SIG-M5 treated with dmso at 0.1 percent for 504 hours (cell line): Measurements from ENCODE around the gene MSI2.

ENCODE experiments used
- DNase-seq: peaks from one replicate; lab custom pipeline; 2025; ENCODE audit not compliant: unreplicated experiment; lab: John Stamatoyannopoulos, UW

Gene MSI2

DNA sequence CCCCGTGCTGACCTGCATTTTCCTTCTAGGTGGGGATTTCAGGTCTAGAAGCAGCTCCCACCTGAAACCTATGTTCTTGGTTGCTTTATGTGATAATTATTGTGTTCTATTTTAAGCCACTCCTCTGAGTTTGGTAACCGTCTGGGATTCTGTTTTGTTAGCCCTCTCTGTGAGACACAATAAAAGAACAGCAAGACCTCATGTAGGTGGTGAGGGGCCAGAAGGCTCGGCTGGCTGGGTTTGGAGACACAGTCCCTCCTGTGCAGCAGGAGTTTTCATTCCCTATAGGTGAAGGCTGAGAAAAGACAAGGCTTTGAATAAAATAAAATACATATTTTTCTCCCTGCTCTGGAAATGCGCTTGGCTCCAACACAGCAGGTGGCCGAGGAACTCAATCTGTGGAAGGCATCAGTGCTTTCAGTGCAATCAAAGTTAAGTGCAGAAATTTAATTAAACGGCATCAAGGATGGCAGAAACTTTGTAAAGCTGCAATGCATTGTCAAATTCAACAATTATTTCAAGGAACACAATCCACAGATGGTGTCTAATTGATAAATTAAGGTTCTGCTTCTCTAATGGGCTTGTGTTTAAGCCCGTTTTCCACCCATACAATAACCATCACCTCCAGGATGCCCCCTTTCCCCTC is 107.8 kb downstream of the MSI2 start:
- no peak for DNase-seq

GRCh38 chr17:57365420-57365819 is 109.1 kb downstream of the MSI2 start:
- DNase-seq: no peak

GRCh38 chr17:57366177-57366557 is 109.8 kb downstream of the MSI2 start:
- no peak for DNase-seq

DNA sequence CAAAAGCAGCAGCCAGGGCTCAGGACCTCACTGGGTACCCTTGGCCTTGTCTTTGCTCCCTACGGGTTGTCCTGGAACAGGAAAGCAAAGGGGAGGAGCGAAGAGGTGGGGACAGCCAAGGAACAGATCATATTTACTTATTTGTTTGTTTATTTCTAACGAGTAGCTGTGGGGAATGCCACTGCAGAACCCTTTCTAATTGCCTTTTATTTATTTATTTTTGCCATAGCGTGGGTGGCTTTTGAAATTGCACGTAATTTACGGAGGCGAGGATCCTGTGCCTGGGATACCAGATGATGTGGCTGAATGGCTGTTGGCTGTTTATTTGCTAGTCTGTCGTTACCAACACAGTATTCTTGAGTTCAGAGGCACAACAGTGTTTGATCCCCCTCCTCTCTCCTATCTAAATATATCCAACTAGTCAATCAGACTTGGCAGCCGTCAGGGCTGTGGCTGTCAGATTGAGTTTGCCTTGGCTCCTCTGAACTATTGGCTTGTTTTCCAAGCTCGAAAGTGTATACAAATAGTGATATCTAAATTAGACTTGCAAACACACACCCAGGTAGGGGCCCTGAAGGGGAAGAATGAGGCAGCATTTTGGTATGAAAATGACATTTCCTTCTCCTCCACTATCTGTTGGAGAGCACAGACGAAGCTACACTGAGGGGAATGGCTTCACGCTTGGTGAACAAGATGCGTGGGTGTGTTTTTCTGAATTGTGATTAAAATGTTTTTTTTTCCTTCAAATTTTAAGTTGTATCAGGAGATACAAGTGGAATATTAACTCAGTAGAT is 110.4 kb downstream of the MSI2 start:
- no peak for DNase-seq

DNA sequence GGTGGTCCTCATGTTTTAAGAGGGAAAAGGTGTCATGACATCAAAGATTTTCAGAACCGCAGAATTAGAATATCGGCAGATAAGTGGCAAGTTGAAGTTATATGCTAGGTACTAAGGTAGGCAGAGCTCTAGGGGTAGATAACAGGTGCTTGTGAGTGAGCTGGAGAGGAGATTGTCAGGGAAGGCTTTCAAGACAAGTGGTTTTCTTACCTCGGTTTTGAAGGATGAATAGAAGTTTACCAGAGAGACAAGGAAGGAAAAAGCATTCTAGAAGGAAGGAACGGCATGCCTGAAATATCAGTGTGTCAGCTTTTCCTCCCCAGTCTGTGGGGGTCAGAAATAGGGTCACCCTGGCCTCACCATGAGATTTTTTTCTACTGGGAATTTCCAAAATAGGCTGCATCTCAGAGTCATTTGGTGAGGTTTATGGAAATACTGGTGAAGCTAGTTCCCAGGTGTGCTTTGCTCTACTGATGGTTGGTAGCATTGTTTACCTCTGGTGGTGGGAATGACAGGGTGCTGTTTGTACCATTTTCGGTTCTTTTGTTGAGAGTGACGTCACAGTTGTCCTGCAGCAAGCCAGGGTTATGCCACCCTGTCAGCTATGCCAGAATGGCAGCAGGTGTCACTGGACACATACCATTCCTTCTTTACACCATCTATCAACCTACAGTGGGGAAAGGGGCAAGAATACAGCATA is 112.5 kb downstream of the MSI2 start:
- no peak for DNase-seq

DNA sequence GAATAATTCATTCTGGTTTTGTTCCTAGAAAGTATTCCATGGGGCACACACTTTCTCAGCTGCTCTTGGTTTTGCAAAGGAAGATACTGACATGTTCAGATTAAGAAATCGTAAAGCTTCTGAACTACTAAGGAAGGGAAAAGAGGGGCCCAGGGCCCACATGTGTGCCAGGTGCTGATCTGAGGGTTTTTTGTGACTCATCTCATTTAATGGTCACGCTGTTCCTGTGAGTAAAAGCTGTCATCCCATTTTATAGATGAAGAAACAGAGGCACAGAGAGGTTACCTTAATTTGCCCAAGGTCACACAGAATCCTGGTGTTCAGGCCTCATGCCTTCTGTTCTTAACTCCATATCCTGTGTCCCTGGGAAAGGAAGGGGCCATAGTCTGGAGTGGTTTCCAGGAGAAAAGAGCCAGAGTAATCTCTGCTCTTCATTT is 113.2 kb downstream of the MSI2 start:
- DNase-seq: no peak

DNA sequence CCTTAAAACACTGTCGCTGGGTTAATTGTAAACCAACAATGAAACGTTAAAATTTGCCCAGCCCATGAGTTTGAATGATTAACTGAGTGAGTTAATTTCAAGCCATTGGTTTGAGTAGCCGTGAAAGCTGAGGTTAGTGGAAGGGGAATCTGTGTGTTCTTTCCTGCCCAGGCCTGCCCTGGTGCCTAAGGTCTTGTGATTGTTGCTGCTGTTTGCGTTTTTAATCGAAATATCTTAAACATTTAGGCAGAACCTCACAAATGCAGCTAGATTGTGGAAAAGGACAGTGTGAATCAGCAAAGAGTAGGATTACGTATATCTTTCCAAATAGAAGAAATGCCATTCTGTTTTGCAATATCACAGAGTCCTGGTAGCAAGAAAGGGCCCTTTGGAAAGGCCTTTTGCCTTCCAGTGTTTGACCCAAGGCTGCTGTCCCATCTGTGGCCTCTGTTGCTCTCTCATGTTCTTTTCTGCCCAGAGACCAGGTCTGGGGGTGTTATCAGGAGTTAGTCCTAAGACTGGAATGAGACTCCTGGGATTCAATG is 113.8 kb downstream of the MSI2 start:
- peak; percentile 34 for DNase-seq

DNA sequence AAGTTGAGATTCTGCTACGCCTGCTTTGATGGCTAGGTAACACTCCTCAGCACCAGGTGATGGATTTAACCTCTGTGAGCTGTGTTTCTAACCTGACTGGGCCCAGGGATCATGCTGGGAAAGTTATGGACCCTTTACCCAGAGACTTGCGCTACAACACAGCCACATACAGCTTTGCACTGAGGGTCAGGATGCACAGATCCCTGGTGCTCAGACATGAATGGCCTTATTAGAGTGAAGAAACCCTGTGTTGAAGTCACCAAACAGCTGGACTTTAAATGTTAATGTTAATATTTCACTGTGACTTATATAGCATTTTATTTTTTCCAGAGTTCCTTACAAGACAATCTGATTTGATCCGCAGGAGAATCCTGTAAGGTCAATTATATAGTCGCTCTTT is 114.3 kb downstream of the MSI2 start:
- DNase-seq: no peak

DNA sequence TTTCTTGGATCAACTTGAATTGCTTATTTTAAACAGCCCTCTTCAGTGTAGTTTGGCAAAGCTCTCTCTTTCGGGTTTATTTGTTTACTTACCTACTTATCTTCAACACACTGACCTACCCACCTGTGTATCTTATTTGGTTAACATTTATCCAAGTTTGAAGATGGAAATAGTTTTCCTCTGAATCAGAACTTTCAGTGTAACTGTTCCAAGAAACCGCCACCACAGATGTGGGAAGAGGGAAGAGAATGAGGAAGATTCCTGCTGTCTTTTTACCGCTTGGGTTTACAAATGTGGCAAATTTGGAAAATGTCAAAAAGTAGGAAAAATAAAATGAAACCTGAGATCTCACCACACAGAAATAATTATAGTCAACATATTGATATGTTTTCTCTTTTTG is 115.8 kb downstream of the MSI2 start:
- DNase-seq: no peak

DNA sequence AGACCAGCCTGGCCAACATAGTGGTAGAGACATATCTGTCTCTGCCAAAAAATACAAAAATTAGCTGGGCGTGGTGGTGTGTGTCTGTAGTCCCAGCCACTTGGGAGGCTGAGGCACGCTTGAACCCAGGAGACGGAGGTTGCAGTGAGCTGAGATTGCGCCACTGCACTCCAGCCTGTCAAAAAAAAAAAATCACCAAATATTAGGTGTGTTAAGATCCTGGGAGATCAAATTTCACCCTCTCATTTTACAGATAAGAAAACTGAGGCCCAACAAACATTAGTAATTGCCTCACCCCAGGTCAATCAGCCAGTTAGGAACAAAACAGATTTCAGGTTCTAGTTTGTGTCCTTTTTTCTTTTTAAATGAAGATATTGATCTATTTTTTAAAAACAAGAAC is 116.7 kb downstream of the MSI2 start:
- DNase-seq: no peak

DNA sequence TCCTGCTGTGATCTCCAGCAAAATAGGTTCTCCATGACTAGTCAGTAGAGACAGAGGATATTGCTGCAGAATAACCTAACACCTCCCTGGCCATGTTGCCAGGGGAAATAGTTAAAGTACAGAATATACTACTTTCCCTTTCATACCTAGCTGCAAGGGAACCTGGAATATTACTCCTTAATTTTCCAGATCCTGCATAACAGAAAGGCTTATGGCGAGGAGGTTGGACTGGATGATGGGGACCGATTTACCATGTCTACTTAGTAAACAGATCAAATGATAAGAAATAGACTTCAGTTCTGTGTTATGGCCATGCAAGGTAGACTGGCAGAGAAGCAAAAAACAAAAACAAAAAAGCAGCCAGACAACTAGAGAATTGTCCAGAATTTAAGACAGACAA is 117.4 kb downstream of the MSI2 start:
- DNase-seq: no peak

- no peak for DNase-seq
These were observed 118.9 kb downstream of the MSI2 start for GRCh38 chr17:57375040-57375769.

GRCh38 chr17:57375770-57376225 is 119.5 kb downstream of the MSI2 start:
- no peak for DNase-seq

DNA sequence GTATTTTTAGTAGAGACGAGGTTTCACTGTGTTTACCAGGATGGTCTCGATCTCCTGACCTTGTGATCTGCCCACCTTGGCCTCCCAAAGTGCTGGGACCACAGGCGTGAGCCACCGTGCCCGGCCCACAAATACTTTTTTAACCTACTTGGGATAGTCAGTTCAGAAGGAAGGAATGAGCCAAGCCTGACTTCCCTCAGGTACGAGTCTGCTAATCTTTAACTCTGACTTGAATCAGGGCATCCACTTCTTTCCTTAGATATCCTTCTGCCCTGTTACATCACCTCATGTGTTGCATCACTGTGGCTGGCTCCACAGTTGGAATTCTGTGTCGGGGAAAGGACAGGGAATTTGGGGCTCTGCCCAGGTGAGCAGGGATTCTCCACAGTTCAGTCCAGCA is 120.8 kb downstream of the MSI2 start:
- DNase-seq: no peak

- no peak for DNase-seq
These were observed 123.0 kb downstream of the MSI2 start for GRCh38 chr17:57379237-57379894.

- no peak for DNase-seq
These were observed 123.6 kb downstream of the MSI2 start for GRCh38 chr17:57379895-57380434.

DNA sequence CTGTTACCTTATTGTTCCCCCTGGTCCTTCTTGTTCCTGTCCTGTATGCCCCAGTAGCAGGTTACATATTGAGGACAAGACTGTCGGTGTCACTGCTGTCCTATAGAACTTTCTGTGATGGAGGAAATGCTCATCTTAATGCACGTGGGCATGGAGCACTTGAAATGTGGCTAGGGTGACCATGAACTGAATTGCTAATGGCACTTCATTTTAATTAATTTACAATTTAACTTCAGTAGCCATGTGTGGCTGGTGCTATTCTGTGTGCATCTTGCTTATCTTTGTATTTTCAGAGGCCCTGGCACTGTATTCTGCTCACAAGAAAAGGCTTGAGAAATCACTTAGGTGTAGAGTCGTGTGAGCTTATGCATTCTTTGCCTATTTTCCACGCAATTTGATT is 125.2 kb downstream of the MSI2 start:
- no peak for DNase-seq

DNA sequence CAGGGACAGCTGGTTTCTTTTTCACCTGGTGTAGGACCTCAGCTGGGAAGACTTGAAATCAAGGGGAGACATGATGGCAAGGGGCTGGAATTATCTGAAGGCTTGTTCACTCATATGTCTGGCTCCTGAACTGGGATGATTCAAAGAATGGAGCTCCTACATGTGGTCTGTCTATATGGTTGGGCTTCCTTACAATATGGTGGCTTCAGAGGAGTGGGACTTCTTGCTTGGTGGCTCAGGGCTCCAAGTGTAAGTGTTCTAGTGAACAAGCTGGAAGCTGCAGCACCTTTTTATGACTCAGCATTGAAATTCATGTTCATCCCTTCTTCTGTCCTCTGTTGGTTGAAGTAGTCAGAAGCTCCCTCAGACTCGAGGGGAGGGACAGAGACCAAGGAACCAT is 127.9 kb downstream of the MSI2 start:
- DNase-seq: no peak

DNA sequence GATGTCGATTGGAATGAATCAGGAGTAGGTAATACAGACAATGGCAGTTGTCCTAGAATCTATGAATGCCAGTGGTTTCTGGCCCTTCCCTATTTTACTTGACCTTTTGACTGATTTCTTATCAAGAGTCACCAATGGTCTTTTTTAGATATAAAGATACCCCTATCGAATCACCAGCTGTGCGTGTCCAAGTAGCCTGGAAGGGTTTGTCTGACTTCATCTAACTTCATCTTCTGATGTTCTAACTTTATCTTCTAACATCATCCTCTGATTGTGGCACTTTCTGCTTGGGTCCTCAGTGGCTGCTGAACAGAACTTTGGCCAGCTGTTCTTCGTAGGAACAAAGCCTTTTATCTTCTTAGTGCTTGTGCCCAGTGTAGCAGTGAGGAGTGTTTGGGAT is 129.7 kb downstream of the MSI2 start:
- no peak for DNase-seq

- no peak for DNase-seq
These were observed 131.3 kb downstream of the MSI2 start for GRCh38 chr17:57387575-57387974.
